KBM-7 (cell line): ENCODE results near the gene DNPEP.
"Not testable (repeated sequence)": the region's sequence is repeated elsewhere in the genome, so short reads cannot be mapped to it uniquely, and the experiment has no call there.

Experiments
- DNase-seq: peaks from one replicate; pipeline ENCODE4 v3.0.0-alpha.2; 2015
- in situ Hi-C: fragments of 300-500 bp; cut with MboI; formaldehyde crosslinking; loops from 2 replicates; pipeline ENCODE4 v1.14.3; 2020; ENCODE audit warnings: low sequenced_read_pairs, low pct_unique_long_range_greater_than_20kb, mixed read lengths

Gene DNPEP

GRCh38 chr2:219420687-219421086 lies 33.0 kb upstream of the DNPEP start:
- DNase-seq = no peak
- in situ Hi-C loops = no loop called here

GRCh38 chr2:219419331-219420197 lies 31.9 kb upstream of the DNPEP start:
- no peak for DNase-seq
- in situ Hi-C loops = no loop called here

DNA sequence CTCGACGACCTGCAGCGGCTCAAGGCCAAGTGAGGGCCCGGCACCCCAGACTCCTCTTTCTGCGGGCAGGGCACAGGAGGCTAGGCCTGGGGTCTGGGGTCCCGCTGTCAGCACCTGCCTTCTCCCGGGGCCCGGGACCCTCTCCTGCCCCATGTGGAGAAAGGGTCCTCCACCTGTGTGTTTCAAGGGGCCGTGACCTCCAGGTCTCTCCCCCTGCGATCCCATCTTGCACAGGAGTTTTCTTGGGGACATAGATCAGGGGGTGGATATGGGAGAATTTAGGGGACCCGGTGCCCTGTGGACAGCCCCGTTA lies 31.3 kb upstream of the DNPEP start:
- in situ Hi-C loops = no loop called here
- DNase-seq = no peak

DNA sequence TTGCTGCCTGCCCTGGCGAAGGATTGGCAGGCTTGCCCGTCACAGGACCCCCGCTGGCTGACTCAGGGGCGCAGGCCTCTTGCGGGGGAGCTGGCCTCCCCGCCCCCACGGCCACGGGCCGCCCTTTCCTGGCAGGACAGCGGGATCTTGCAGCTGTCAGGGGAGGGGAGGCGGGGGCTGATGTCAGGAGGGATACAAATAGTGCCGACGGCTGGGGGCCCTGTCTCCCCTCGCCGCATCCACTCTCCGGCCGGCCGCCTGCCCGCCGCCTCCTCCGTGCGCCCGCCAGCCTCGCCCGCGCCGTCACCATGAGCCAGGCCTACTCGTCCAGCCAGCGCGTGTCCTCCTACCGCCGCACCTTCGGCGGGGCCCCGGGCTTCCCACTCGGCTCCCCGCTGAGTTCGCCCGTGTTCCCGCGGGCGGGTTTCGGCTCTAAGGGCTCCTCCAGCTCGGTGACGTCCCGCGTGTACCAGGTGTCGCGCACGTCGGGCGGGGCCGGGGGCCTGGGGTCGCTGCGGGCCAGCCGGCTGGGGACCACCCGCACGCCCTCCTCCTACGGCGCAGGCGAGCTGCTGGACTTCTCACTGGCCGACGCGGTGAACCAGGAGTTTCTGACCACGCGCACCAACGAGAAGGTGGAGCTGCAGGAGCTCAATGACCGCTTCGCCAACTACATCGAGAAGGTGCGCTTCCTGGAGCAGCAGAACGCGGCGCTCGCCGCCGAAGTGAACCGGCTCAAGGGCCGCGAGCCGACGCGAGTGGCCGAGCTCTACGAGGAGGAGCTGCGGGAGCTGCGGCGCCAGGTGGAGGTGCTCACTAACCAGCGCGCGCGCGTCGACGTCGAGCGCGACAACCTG lies 30.7 kb upstream of the DNPEP start, which contains the start of gene DES:
TSS of gene DES (plus strand) at position 223 of the 857 bp plus-strand sequence. CDS start at position 309, 86 bp downstream.
- DNase-seq = no peak
- in situ Hi-C loops = no loop called here

- in situ Hi-C loops = no loop called here
- DNase-seq = no peak
Observed at GRCh38 chr2:219417374-219417773, 29.7 kb upstream of the DNPEP start.

- in situ Hi-C loops = no loop called here
- DNase-seq = no peak
Observed at GRCh38 chr2:219416938-219417337, 29.2 kb upstream of the DNPEP start.

DNA sequence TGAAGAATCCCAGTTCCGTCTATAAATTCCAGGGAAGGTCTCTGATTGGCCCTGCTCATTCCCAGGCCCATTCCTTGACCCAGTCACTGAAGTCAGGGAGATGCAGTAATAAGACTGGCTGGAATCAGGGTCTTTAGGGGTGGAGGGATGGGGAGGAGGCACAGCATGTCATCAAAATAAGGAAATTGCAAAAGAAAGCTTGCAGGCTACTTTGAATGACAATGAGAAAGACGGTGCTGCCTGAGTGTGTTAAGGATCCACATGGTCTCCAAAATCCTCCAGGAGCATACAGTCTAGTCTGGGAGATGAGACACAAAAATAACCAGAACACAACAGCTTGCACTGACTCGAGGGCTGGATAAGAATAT lies 28.5 kb upstream of the DNPEP start:
- DNase-seq = no peak
- in situ Hi-C loops = no loop called here

GRCh38 chr2:219415580-219416234 lies 28.0 kb upstream of the DNPEP start:
- no peak for DNase-seq
- in situ Hi-C loops = no loop called here

DNA sequence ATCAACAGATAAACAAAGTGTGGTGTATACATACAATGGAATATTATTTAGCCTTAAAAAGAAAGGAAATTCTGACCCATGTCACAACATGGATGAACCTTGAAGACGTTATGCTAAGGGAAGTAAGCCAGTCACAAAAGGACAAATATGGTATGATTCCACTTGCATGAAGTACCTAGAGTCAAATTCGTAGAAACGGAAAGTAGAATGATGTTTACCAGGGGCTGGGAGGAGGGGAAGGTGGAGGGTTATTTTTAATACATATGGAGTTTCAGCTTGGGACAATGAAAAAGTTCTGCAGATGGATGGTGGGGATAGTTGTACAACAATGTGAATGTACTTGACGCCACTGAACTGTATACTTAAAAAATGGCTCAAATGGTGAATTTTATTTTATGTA lies 27.1 kb upstream of the DNPEP start:
- in situ Hi-C loops = no loop called here
- DNase-seq = no peak

DNA sequence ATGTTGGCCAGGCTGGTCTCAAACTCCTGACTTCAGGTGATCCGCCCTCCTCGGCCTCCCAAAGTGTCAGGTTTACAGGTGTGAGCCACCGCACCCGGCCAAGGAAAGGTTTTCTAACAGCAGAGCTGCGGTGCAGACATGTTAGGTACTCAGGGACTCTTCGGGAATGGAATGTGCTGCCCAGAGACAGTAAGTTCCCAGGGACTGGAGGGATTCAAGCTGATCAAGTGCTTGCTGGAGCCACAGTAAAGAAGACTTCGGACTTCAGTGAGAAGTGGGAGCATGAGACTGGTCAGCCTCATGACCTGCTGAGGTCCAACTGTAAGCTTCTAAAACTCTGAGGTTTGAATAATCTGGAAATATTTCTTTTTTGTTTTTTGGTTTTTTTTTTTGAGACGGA lies 22.7 kb upstream of the DNPEP start:
- in situ Hi-C loops = no loop called here
- no peak for DNase-seq

GRCh38 chr2:219409619-219410018 lies 21.9 kb upstream of the DNPEP start:
- in situ Hi-C loops = no loop called here
- DNase-seq = no peak

DNA sequence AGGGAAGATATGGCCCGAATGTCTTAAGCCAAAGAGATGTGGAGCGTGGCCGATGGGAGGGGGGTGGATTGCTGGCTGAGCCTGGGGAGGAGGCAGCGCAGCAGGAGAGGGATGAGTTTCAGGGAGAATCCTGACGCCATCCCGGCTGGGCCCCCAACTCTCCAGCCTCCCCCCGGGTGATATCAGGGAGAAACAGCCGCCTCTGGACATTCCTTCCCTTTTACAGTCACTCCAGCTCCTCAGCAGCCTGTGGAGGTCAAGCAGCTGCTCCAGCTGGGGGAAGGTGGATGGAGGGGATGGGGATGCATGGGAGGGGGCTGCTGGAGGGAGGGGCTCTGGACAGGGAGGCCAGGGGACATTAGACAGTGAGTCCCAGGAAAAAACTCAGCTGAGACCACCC lies 20.9 kb upstream of the DNPEP start:
- in situ Hi-C loops = no loop called here
- no peak for DNase-seq

DNA sequence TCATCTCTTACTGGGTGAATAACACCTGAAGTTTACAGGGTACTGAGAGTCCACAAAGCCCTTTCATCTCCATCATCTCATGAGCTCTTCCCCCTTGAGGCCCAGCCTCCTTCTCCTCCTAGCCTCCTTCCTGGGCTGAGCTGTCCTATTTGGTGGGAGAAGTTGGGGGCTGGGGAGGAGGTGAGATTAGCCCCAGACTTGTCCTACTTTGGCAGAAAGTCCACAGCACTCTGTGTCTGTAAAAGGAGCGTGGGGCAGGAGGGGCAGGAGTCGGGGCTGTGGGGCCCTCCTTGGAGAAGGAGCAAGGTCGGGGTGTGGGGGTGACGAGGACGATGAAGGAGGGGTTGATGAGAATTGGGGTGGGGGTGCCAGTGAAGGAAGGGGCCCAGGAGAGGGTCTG lies 20.5 kb upstream of the DNPEP start:
- in situ Hi-C loops = no loop called here
- no peak for DNase-seq

GRCh38 chr2:219407343-219407742 lies 19.6 kb upstream of the DNPEP start:
- DNase-seq, in situ Hi-C loops: not testable (repeated sequence)

DNA sequence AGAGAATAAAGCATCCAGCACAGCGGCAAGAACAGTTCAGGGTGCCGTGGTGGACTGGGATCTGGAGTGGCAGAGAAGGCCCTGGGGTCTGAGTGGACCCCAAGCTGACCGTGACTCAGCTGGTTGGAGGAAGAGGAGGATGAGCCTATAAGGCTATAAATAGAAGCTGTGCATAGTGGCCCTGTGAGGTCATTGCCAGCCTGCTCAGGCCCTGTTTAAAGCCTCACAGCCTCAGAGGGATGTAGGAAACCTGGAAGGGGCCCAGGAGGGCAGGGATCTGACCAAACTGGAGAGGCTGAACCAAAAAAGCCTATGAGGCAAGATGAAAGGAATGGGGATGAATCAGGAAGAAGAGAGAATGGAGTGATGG lies 19.1 kb upstream of the DNPEP start:
- DNase-seq = no peak
- in situ Hi-C loops = no loop called here

- in situ Hi-C loops = no loop called here
- DNase-seq = no peak
Observed at GRCh38 chr2:219405958-219406860, 18.5 kb upstream of the DNPEP start.

GRCh38 chr2:219405451-219405850 lies 17.7 kb upstream of the DNPEP start:
- in situ Hi-C loops = no loop called here
- DNase-seq = no peak

DNA sequence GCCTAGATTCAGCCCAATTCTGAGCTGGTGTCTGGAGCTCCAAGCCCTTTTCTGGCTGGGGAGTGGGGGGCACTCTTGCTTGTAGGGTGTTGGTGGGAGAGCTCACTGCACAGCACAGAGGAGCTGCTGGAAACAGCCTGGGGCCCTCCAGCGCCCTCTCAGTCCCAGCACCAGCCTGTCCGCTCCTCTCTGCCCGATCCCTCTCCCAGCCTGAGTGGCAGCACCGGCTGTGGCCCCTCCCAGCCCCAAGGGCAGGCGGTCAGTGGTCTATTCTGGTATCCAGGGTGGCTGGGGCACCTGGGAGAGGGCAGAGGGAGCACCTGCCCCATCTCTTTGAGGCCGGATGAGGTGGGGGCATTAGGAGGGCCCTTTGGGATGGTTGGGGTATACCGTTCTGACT lies 17.2 kb upstream of the DNPEP start:
- DNase-seq = no peak
- in situ Hi-C loops = no loop called here

DNA sequence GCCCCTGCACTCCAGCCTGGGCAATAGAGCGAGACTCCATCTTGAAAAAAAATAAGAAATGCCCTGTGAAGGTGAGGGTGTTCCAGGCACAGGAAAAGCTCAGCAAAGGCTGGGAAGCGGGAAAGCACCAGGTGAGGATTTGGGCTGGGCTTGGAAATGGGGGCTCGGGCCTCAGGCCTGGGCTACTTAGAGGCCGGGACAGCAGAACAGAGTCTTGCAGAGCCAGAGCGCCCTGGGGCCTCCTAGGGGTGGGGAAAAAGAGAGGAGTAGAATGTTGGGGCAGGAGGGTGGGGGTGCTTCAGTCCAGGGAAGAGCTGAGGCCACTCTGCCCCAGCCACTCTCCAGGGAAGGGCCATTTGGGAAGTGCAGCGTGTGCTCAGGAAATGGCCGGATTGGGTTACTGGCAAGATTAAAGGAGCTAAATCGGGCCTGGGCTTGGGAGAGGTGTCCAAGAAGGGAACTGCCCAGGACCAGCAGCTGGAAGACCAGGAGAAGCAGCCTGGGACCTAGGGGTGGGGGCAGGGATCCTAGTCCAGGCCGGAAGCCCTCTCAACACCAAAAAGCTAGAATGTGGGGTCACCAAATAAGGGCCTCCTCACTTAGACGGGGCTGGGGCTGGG lies 16.7 kb upstream of the DNPEP start:
- in situ Hi-C loops = no loop called here
- DNase-seq = no peak
